ENCODE results near the gene DBR1. TPM values are rescaled to one million over a fixed set of nuclear protein-coding genes. Genes with fewer than 3 reads are reported as not detected.
A peak's percentile ranks its signal among the peaks of the same experiment; 100 is the strongest.

DBR1 gene
- total RNA-seq, 1 donor from 2014 or later: 2.0 TPM

GRCh38 chr3:138119423-138119766 lies 55.3 kb downstream of the DBR1 start:
- Histone ChIP-seq H3K36me3 (no peaks in the 10 kb centered on the region), H3K4me1 (no peaks in the 10 kb centered on the region), H3K9me3 (no peaks in the 10 kb centered on the region), H3K27me3 (no peaks in the 10 kb centered on the region), H3K4me3 (no peak overlapping the region), H3K27ac (no peak overlapping the region)
- no peak for DNase-seq (ENCODE audit: low spot score in 2 of 2)
- TF ChIP-seq CTCF (IDR thresholded peaks at IDR 0.05): no peak
- intact Hi-C loops (cut with DNase I): loop anchor here (1.0 to 10.0 kb wide), 7 partner anchors 51 to 805 kb away; partner anchors contain the start of genes ARMC8, DBR1, MRAS and PIK3CB

GRCh38 chr3:138118612-138119422 lies 55.9 kb downstream of the DBR1 start:
- Histone ChIP-seq H3K36me3 (no peaks in the 10 kb centered on the region), H3K4me1 (peaks cover 0 to 5% of the 10 kb centered on the region in 2 donors), H3K27me3 (no peaks in the 10 kb centered on the region), H3K27ac (no peak overlapping the region), H3K9me3 (no peaks in the 10 kb centered on the region), H3K4me3 (no peak overlapping the region)
- peak in 1 of 2 donors; percentile 88 for DNase-seq (ENCODE audit: low spot score in 2 of 2)
- intact Hi-C loops (cut with DNase I): loop anchor here (1.0 to 10.0 kb wide), 7 partner anchors 51 to 806 kb away; partner anchors contain the start of genes ARMC8, DBR1, MRAS and PIK3CB
- peak; percentile 54 to 86 (median 85) for TF ChIP-seq CTCF (IDR thresholded peaks at IDR 0.05)

GRCh38 chr3:138114988-138115971 lies 59.4 kb downstream of the DBR1 start, which contains the start of gene DZIP1L:
DZIP1L (minus strand) TSS chr3:138115608; CDS start chr3:138103971, 11,637 bp downstream.
- peak in 1 of 2 donors; percentile 81 for DNase-seq (ENCODE audit: low spot score in 2 of 2)

DNA sequence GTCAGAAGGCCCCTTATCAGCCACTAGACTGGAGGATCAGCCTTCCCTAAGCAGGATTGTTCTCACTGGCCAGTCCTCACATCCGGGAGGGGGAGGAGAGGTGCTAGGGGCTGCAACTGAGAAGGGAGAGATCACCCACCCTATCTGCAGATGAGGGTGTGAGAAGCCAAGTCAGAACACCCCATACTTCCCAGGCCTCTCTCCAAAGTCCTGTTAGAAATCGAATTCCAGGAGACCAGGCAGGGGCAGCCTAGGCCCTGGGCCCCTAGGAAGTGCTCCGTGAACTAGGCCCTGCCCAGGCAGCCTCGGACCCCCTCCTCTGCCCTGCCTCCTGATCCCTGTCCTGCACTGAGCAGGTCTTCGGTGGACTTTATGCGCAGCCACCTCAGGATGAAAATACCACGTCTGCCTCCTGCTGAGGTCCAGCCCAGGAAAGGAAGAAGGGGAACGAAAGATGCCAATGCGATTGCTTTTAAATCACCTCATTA lies 60.2 kb downstream of the DBR1 start:
- H3K4me3 ChIP-seq: peak overlapping the region; percentile 75 to 95
- intact Hi-C loops (cut with DNase I): loop anchor here (10.0 kb wide), 2 partner anchors 720 to 810 kb away; partner anchors contain the start of gene PIK3CB
- peaks cover 0 to 10% of the 10 kb centered on the region in 2 donors for H3K4me1 ChIP-seq
- peak overlapping the region; percentile 92 to 97 for H3K27ac ChIP-seq
- no peaks in the 10 kb centered on the region for H3K27me3 ChIP-seq
- H3K9me3 ChIP-seq: no peaks in the 10 kb centered on the region
- H3K36me3 ChIP-seq: peaks cover 5 to 7% of the 10 kb centered on the region in 2 donors
- no peak for TF ChIP-seq CTCF (IDR thresholded peaks at IDR 0.05)
- DNase-seq (ENCODE audit: low spot score in 2 of 2): no peak

More at GRCh38 chr3:138114988-138115971, 59.4 kb downstream of the DBR1 start, which contains the start of gene DZIP1L:
- intact Hi-C loops (cut with DNase I): loop anchor here (5.0 to 10.0 kb wide), 5 partner anchors 72 to 810 kb away; partner anchors contain the start of genes ARMC8, MRAS and PIK3CB
- Histone ChIP-seq H3K4me3 (peak within 1 kb of the TSS; percentile 75 to 95), H3K27me3 (no peaks in the 10 kb centered on the region), H3K27ac (peak within 1 kb of the TSS; percentile 92 to 97), H3K36me3 (peaks cover 5 to 7% of the 10 kb centered on the region in 2 donors), H3K9me3 (no peaks in the 10 kb centered on the region), H3K4me1 (peaks cover 0 to 10% of the 10 kb centered on the region in 2 donors)
- TF ChIP-seq CTCF (IDR thresholded peaks at IDR 0.05): peak; percentile 9 to 65 (median 50)

- no peak for DNase-seq (ENCODE audit: low spot score in 2 of 2)
- Histone ChIP-seq H3K9me3 (no peaks in the 10 kb centered on the region), H3K4me1 (peaks cover 0 to 10% of the 10 kb centered on the region in 2 donors), H3K27ac (peak overlapping the region; percentile 92 to 97), H3K4me3 (peak overlapping the region in 1 of 2 donors; percentile 75), H3K36me3 (peaks cover 5 to 7% of the 10 kb centered on the region in 2 donors), H3K27me3 (no peaks in the 10 kb centered on the region)
- TF ChIP-seq CTCF (IDR thresholded peaks at IDR 0.05): no peak
- intact Hi-C loops (cut with DNase I): loop anchor here (10.0 kb wide), 2 partner anchors 721 to 811 kb away; partner anchors contain the start of gene PIK3CB
These were observed 61.4 kb downstream of the DBR1 start for GRCh38 chr3:138113326-138113725.

Data from ascending aorta (tissue), 2 donors.